ENCODE data around the gene TLE1. TPM values are rescaled to one million over a fixed set of nuclear protein-coding genes. Genes with fewer than 3 reads are reported as not detected.

TLE1 gene
- total RNA-seq, 1 experiment from 2014 or later, result 79.3 TPM

DNA sequence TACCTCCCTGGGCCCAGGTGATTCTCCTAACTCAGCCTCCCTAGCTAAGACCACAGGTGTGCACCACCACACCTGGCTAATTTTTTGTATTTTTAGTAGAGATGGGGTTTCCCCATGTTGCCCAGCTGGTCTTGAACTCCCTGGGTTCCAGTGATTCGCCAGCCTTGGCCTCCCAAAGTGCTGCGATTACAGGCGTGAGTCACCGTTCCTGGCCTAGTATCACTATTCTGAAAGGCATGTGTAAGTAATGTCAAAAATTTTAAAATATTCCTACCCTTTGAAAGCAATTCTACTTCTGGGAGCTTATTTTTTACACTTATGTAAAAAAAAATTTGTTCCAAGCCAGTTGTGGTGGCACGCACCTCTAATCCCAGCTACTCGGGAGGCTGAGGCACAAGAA, 27.1 kb upstream of the TLE1 start:
- peaks cover 2% of the 10 kb centered on the region for H3K4me1 ChIP-seq (ENCODE audit: insufficient read depth, low read length)
- no peaks in the 10 kb centered on the region; a peak in 1 of 7 replicates for H3K36me3 Mint-ChIP-seq (ENCODE audit: insufficient read depth in 1 of 3, low read depth in 3 of 3)
- no peak overlapping the region for H2BK5ac ChIP-seq (ENCODE audit: insufficient read length, low read length)

More for the DNA sequence above, 27.1 kb upstream of the TLE1 start:
- H3K27ac ChIP-seq (ENCODE audit: insufficient read length, low read depth, low read length), result no peak overlapping the region
- no peak overlapping the region for H3K4me3 Mint-ChIP-seq
- H4K91ac ChIP-seq (ENCODE audit: insufficient read length, low read depth, low read length), result no peak overlapping the region
- no peaks in the 10 kb centered on the region for H3K27me3 ChIP-seq (ENCODE audit: insufficient read depth, low read length)
- H2BK12ac ChIP-seq (ENCODE audit: insufficient read length, low read depth, low read length), result no peak overlapping the region
- peak overlapping the region in 2 of 3 experiments; percentile 18 to 84; a peak in 2 of 7 replicates for H3K27ac Mint-ChIP-seq
- no peak overlapping the region for H2BK20ac ChIP-seq (ENCODE audit: low read depth, low read length, poor library complexity, severe bottlenecking)
- H2AFZ ChIP-seq (ENCODE audit: low read length), result no peak overlapping the region
- no peak overlapping the region for H3K4me2 ChIP-seq (ENCODE audit: insufficient read depth, insufficient read length, low read length)
- no peak overlapping the region for H2BK15ac ChIP-seq (ENCODE audit: low read depth, low read length)
- H3K23ac ChIP-seq (ENCODE audit: insufficient read length, low read depth, low read length), result no peak overlapping the region
- peaks cover 29 to 34% of the 10 kb centered on the region in 2 experiments for H3K4me1 Mint-ChIP-seq
- no peak overlapping the region for H3K18ac ChIP-seq (ENCODE audit: insufficient read length, low read depth, low read length)
- no peak overlapping the region for H3K9ac ChIP-seq (ENCODE audit: extremely low read depth, insufficient read length, low read length)
- no peaks in the 10 kb centered on the region for H3K79me1 ChIP-seq (ENCODE audit: insufficient read depth, low read depth, low read length, poor library complexity, severe bottlenecking)
- H3K23me2 ChIP-seq (ENCODE audit: insufficient read length, low read depth, low read length, poor library complexity, severe bottlenecking), result no peaks in the 10 kb centered on the region
- WGBS (ENCODE audit: extremely low coverage, insufficient read length, low lambda C conversion rate), result no CpG with 5 or more reads among the region's 6 CpGs
- H2BK120ac ChIP-seq (ENCODE audit: low read depth, low read length, poor library complexity, severe bottlenecking), result no peak overlapping the region
- TF ChIP-seq, protein P1, sequence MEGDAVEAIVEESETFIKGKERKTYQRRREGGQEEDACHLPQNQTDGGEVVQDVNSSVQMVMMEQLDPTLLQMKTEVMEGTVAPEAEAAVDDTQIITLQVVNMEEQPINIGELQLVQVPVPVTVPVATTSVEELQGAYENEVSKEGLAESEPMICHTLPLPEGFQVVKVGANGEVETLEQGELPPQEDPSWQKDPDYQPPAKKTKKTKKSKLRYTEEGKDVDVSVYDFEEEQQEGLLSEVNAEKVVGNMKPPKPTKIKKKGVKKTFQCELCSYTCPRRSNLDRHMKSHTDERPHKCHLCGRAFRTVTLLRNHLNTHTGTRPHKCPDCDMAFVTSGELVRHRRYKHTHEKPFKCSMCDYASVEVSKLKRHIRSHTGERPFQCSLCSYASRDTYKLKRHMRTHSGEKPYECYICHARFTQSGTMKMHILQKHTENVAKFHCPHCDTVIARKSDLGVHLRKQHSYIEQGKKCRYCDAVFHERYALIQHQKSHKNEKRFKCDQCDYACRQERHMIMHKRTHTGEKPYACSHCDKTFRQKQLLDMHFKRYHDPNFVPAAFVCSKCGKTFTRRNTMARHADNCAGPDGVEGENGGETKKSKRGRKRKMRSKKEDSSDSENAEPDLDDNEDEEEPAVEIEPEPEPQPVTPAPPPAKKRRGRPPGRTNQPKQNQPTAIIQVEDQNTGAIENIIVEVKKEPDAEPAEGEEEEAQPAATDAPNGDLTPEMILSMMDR (conservative IDR thresholded peaks at IDR 0.05), result no peak
- no peaks in the 10 kb centered on the region for H3K9me3 ChIP-seq (ENCODE audit: control insufficient read depth, low read depth, low read length)
- H3T11ph ChIP-seq (ENCODE audit: low read length), result no peak overlapping the region
- no peak overlapping the region for H3K14ac ChIP-seq (ENCODE audit: insufficient read depth, low read length)
- no peak for DNase-seq
- H3K9me3 Mint-ChIP-seq, result no peaks in the 10 kb centered on the region
- H4K8ac ChIP-seq (replicated peaks; ENCODE audit: insufficient read length, low read depth, low read length), result no peak overlapping the region
- H3K4ac ChIP-seq (ENCODE audit: low read depth, low read length), result no peak overlapping the region
- peaks cover 4% of the 10 kb centered on the region for H3K27me3 Mint-ChIP-seq (ENCODE audit: low read depth)
- no peak overlapping the region for H3K56ac ChIP-seq (ENCODE audit: insufficient read length, low read depth, low read length)
- H3K79me2 ChIP-seq (ENCODE audit: insufficient read depth, low read length), result no peaks in the 10 kb centered on the region
- no peak overlapping the region for H4K5ac ChIP-seq (ENCODE audit: insufficient read length, low read depth, low read length)
- no peak overlapping the region for H2AK5ac ChIP-seq (ENCODE audit: insufficient read length, low read length)
- H4K20me1 ChIP-seq (ENCODE audit: control insufficient read depth, insufficient read depth, insufficient read length), result no peaks in the 10 kb centered on the region
